HEK293T (cell line): ENCODE results near the gene SRD5A3.

Source experiments
- CTCF ChIA-PET: fragments of 350-600 bp; formaldehyde crosslinking; extraction: SDS; loops from one replicate; lab custom pipeline; 2021; ENCODE audit warnings: antibody characterized with exemption, inconsistent platforms; lab: Yijun Ruan, JAX
- POLR2A ChIA-PET: fragments of 350-600 bp; formaldehyde crosslinking; extraction: SDS; loops from one replicate; lab custom pipeline; 2020; ENCODE audit warnings: antibody characterized with exemption, inconsistent platforms; lab: Yijun Ruan, JAX
- DNase-seq: peaks from one replicate; pipeline ENCODE4 v3.0.0; 2012; ENCODE audit warnings: mixed read lengths; ENCODE audit errors: extremely low spot score
- ARNT ChIP-seq: fragments of 450-650 bp; IDR thresholded peaks from 2 replicates; pipeline ENCODE4 v1.6.1; 2017; ENCODE audit warnings: mild to moderate bottlenecking
- BHLHE40 ChIP-seq: fragments of 450-650 bp; IDR thresholded peaks from 2 replicates; pipeline ENCODE4 v1.6.1; 2016; ENCODE audit warnings: mild to moderate bottlenecking, moderate library complexity, borderline replicate concordance
- CTBP1 ChIP-seq: fragments of 450-650 bp; IDR thresholded peaks from 2 replicates; pipeline ENCODE4 v1.6.1; 2016; ENCODE audit warnings: borderline replicate concordance
- ELF4 ChIP-seq: fragments of 450-650 bp; IDR thresholded peaks from 2 replicates; pipeline ENCODE4 v1.6.1; 2017; ENCODE audit warnings: antibody characterized with exemption
- FOXA1 ChIP-seq: fragments of 450-650 bp; IDR thresholded peaks from 2 replicates; pipeline ENCODE4 v1.6.1; 2016; ENCODE audit warnings: mild to moderate bottlenecking
- FOXK2 ChIP-seq: fragments of 450-650 bp; IDR thresholded peaks from 2 replicates; pipeline ENCODE4 v1.6.1; 2016; ENCODE audit warnings: mild to moderate bottlenecking
- FOXM1 ChIP-seq: fragments of 450-650 bp; IDR thresholded peaks from 2 replicates; pipeline ENCODE4 v1.6.1; 2017; ENCODE audit warnings: mild to moderate bottlenecking, borderline replicate concordance
- HDGF ChIP-seq: fragments of 450-650 bp; IDR thresholded peaks from 2 replicates; pipeline ENCODE4 v1.6.1; 2017; ENCODE audit warnings: antibody characterized with exemption, borderline replicate concordance
- L3MBTL2 ChIP-seq: fragments of 450-650 bp; conservative IDR thresholded peaks from 2 replicates; pipeline ENCODE4 v1.6.1; 2016; ENCODE audit warnings: mild to moderate bottlenecking
- LEF1 ChIP-seq: fragments of 450-650 bp; IDR thresholded peaks from 2 replicates; pipeline ENCODE4 v1.6.1; 2017; ENCODE audit warnings: mild to moderate bottlenecking, borderline replicate concordance
- NFRKB ChIP-seq: fragments of 450-650 bp; IDR thresholded peaks from 2 replicates; pipeline ENCODE4 v1.6.1; 2016; ENCODE audit warnings: mild to moderate bottlenecking, moderate library complexity
- SP1 ChIP-seq: fragments of 450-650 bp; IDR thresholded peaks from 2 replicates; pipeline ENCODE4 v1.6.1; 2017
- SUZ12 ChIP-seq: fragments of 450-650 bp; IDR thresholded peaks from 2 replicates; pipeline ENCODE4 v1.6.1; 2016; ENCODE audit warnings: mild to moderate bottlenecking
- TARDBP ChIP-seq: fragments of 450-650 bp; IDR thresholded peaks from 2 replicates; pipeline ENCODE4 v1.6.1; 2016
- ZNF384 ChIP-seq: fragments of 450-650 bp; IDR thresholded peaks from 2 replicates; pipeline ENCODE4 v1.6.1; 2016
- TF ChIP-seq, protein P1 (sequence below): fragments of 450-650 bp; IDR thresholded peaks from 2 replicates; pipeline ENCODE4 v1.6.1; 2016

SRD5A3 gene

DNA sequence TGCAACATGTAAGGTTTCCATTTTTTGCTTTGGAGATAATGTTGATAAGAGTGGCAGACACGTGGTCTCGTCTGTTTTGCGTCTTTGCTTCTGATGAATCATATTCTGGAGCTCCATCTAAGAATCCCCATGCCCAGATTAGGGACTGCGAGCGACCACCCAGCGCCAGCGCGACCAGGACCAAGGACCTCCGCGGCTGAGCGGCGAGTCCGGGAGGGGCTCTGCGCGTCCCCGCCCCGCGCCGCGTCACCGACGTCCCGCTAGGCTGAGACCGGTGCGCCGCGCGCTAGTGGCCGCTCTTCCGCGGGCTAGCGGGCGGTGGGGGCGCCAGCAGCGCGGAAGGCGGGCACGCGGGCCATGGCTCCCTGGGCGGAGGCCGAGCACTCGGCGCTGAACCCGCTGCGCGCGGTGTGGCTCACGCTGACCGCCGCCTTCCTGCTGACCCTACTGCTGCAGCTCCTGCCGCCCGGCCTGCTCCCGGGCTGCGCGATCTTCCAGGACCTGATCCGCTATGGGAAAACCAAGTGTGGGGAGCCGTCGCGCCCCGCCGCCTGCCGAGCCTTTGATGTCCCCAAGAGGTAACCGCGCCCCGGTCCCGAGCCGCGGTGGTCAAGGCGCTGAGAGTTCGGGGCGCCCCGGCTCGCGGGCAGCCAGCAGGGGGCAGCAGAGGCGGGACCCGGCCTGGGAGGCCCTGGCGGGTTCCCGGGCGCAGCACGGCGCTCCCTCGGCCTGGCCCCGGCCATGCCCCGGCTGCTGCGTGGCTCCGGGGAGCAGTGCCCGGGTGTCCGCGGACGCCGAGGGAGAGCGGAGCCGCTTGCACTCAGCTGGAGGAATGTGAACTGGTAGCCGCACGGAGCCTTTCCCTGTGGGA lies at the start of gene SRD5A3:
Gene SRD5A3 (plus strand): TSS at position 263 of the 871 bp plus-strand sequence. CDS start 95 bp downstream, at position 358.
- peak; percentile 84 for DNase-seq
- POLR2A ChIA-PET: interaction anchor here (0.7 to 2.7 kb wide), 9 partner anchors 20 to 760 kb away, joined by 3 to 14 read pairs (median 4); partner anchors contain the start of genes CLOCK, NMU and TMEM165
- TF ChIP-seq ELF4: no peak
- TF ChIP-seq NFRKB: no peak
- TF ChIP-seq LEF1: peak; percentile 97; the same call in 1 of the 2 replicates
- TF ChIP-seq CTBP1: 0 out of 2 replicates have a peak, but pooled peaks have one; percentile 1
- peak; percentile 86; the same call in 1 of the 2 replicates for TF ChIP-seq L3MBTL2
- TF ChIP-seq FOXM1: peak; percentile 24; the same call in 1 of the 2 replicates
- CTCF ChIA-PET: interaction anchor here (0.5 to 1.5 kb wide), 10 partner anchors 10 to 203 kb away, joined by 3 to 9 read pairs (median 4); no protein-coding TSS in a partner anchor

GRCh38 chr4:55297346-55297745 lies 48.7 kb upstream of the SRD5A3 start:
- POLR2A ChIA-PET: no interaction called here
- CTCF ChIA-PET: no interaction called here
- DNase-seq: no peak
- TF ChIP-seq L3MBTL2: no peak
- TF ChIP-seq ELF4: no peak
- no peak for TF ChIP-seq LEF1
- TF ChIP-seq FOXA1: no peak

DNA sequence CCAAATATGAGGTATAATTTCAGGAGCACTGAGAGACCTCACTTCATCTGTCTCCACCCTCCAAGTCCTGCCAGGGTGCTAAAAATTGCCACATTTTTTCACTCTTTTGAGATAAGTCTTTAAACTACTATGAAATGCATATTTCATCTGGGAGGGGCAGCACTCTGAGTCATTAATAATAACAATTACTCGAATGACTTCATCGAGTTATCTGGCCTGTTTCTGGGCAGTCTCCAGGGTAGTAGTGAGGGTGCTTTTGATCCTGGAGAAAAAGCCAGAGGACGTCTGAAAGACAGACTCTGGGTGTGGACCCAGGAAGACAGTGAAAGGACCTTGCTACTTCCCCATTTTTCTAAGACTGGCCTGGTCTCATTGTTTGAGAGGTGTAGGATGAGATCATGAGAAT lies 42.3 kb upstream of the SRD5A3 start:
- TF ChIP-seq FOXK2 (no peak), ZNF384 (no peak), HDGF (no peak), L3MBTL2 (no peak), TARDBP (no peak), ELF4 (no peak), ARNT (no peak), SUZ12 (no peak), FOXA1 (no peak), FOXM1 (no peak), LEF1 (no peak), BHLHE40 (no peak), SP1 (no peak), CTBP1 (no peak), NFRKB (no peak)
- TF ChIP-seq, protein P1, sequence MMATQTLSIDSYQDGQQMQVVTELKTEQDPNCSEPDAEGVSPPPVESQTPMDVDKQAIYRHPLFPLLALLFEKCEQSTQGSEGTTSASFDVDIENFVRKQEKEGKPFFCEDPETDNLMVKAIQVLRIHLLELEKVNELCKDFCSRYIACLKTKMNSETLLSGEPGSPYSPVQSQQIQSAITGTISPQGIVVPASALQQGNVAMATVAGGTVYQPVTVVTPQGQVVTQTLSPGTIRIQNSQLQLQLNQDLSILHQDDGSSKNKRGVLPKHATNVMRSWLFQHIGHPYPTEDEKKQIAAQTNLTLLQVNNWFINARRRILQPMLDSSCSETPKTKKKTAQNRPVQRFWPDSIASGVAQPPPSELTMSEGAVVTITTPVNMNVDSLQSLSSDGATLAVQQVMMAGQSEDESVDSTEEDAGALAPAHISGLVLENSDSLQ: no peak
- ChIA-PET CTCF (no interaction called here), POLR2A (no interaction called here)
- no peak for DNase-seq

DNA sequence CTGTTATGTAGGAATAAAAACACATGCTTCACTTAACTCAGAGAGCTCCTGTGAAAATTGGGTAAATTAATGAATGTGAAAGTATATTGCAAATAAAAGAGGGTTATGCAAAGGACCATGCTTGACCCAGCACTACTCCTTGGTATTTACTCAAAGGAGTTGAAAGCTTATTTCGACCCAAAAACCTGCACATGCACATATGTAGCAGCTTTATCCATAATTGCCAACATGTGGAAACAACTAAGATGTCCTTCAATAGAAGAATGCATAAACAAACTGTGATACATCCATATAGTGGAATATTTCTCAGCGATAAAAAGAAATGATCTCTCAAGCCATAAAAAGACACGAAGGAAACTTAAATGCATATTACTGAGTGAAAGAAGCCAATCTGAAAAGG lies 41.7 kb upstream of the SRD5A3 start:
- ChIA-PET CTCF (no interaction called here), POLR2A (no interaction called here)
- DNase-seq: no peak
- TF ChIP-seq BHLHE40 (no peak), FOXA1 (no peak), L3MBTL2 (no peak), ZNF384 (no peak), HDGF (no peak), TARDBP (no peak), FOXK2 (no peak), LEF1 (no peak), CTBP1 (no peak), ELF4 (no peak), NFRKB (no peak), SUZ12 (no peak), SP1 (no peak)
- TF ChIP-seq, protein P1: no peak

- DNase-seq: no peak
- ChIA-PET CTCF (no interaction called here), POLR2A (no interaction called here)
- TF ChIP-seq ARNT: no peak
- TF ChIP-seq HDGF: no peak
- TF ChIP-seq SUZ12: no peak
- no peak for TF ChIP-seq ZNF384
Observed at GRCh38 chr4:55308071-55308470, 38.0 kb upstream of the SRD5A3 start.

GRCh38 chr4:55311792-55312488 lies 34.1 kb upstream of the SRD5A3 start:
- no peak for DNase-seq
- TF ChIP-seq ELF4 (no peak), BHLHE40 (no peak), NFRKB (no peak), FOXM1 (no peak), ARNT (no peak), TARDBP (no peak), HDGF (no peak), CTBP1 (no peak), FOXK2 (no peak), SP1 (no peak), L3MBTL2 (no peak), FOXA1 (no peak)
- TF ChIP-seq, protein P1: no peak
- POLR2A ChIA-PET: no interaction called here
- CTCF ChIA-PET: interaction anchor here (0.7 to 1.3 kb wide), 2 partner anchors 10 to 341 kb away, joined by 3 to 6 read pairs; no protein-coding TSS in a partner anchor
